ENCODE results near the gene CNTNAP5. TPM values are rescaled to one million over a fixed set of nuclear protein-coding genes. Genes with fewer than 3 reads are reported as not detected.

The CNTNAP5 gene
- total RNA-seq, 1 experiment from 2014 or later, result 0.48 TPM

- Histone ChIP-seq H3K27me3 (ENCODE audit: insufficient read depth, low read length) (no peaks in the 10 kb centered on the region), H3K4ac (ENCODE audit: low read depth, low read length) (no peak overlapping the region), H2AK5ac (ENCODE audit: insufficient read length, low read length) (no peak overlapping the region), H3K18ac (ENCODE audit: insufficient read length, low read depth, low read length) (no peak overlapping the region), H3K79me1 (ENCODE audit: insufficient read depth, low read depth, low read length, poor library complexity, severe bottlenecking) (no peaks in the 10 kb centered on the region), H3K23me2 (ENCODE audit: insufficient read length, low read depth, low read length, poor library complexity, severe bottlenecking) (no peaks in the 10 kb centered on the region), H3K4me1 (ENCODE audit: insufficient read depth, low read length) (no peaks in the 10 kb centered on the region), H3K14ac (ENCODE audit: insufficient read depth, low read length) (no peak overlapping the region), H4K20me1 (ENCODE audit: control insufficient read depth, insufficient read depth, insufficient read length) (no peaks in the 10 kb centered on the region), H3K23ac (ENCODE audit: insufficient read length, low read depth, low read length) (no peak overlapping the region), H3K9me3 (ENCODE audit: control insufficient read depth, low read depth, low read length) (no peaks in the 10 kb centered on the region), H3K9ac (ENCODE audit: extremely low read depth, insufficient read length, low read length) (no peak overlapping the region), H3K79me2 (ENCODE audit: insufficient read depth, low read length) (no peaks in the 10 kb centered on the region), H2BK5ac (ENCODE audit: insufficient read length, low read length) (no peak overlapping the region), H2AFZ (ENCODE audit: low read length) (no peak overlapping the region), H2BK15ac (ENCODE audit: low read depth, low read length) (no peak overlapping the region), H4K5ac (ENCODE audit: insufficient read length, low read depth, low read length) (no peak overlapping the region), H4K91ac (ENCODE audit: insufficient read length, low read depth, low read length) (no peak overlapping the region), H2BK12ac (ENCODE audit: insufficient read length, low read depth, low read length) (no peak overlapping the region), H3K4me2 (ENCODE audit: insufficient read depth, insufficient read length, low read length) (no peak overlapping the region), H3T11ph (ENCODE audit: low read length) (no peak overlapping the region), H3K27ac (ENCODE audit: insufficient read length, low read depth, low read length) (no peak overlapping the region), H2BK20ac (ENCODE audit: low read depth, low read length, poor library complexity, severe bottlenecking) (no peak overlapping the region), H2BK120ac (ENCODE audit: low read depth, low read length, poor library complexity, severe bottlenecking) (no peak overlapping the region), H3K56ac (ENCODE audit: insufficient read length, low read depth, low read length) (no peak overlapping the region), H4K8ac (replicated peaks; ENCODE audit: insufficient read length, low read depth, low read length) (no peak overlapping the region)
- Mint-ChIP-seq H3K4me1 (0 out of 4 replicates have a peak, but pooled peaks cover 0 to 4% of the 10 kb centered on the region in 2 experiments), H3K27ac (no peak overlapping the region), H3K9me3 (peaks cover 26% of the 10 kb centered on the region in 2 experiments), H3K27me3 (ENCODE audit: low read depth) (peaks cover 7% of the 10 kb centered on the region; the same call in 1 of the 2 replicates), H3K36me3 (ENCODE audit: insufficient read depth in 1 of 3, low read depth in 3 of 3) (peaks cover 8 to 31% (median 10%) of the 10 kb centered on the region in 3 experiments; a peak in 6 of 7 replicates), H3K4me3 (no peak overlapping the region)
- DNase-seq, result no peak
- WGBS (ENCODE audit: extremely low coverage, insufficient read length, low lambda C conversion rate), result no CpG with 5 or more reads among the region's 5 CpGs
- no peak for TF ChIP-seq CTCF (conservative IDR thresholded peaks at IDR 0.05)
Measured at GRCh38 chr2:124121106-124121505, 96.0 kb downstream of the CNTNAP5 start.
